Keratinocyte (primary cell): ENCODE measurements around the gene ZNF787. TPM values are rescaled to one million over a fixed set of nuclear protein-coding genes. Genes with fewer than 3 reads are reported as not detected.

Experiments
- DNase-seq: peaks from one replicate; pipeline ENCODE4 v3.0.0-alpha.2; 2011; ENCODE audit warnings: low read depth, missing footprints, low spot score
- FAIRE-seq: peaks from 2 replicates; lab custom pipeline; 2011; peaks lifted over from hg19 to GRCh38; lab: Jason Lieb, UNC
- H2AFZ ChIP-seq: 2 replicates; pipeline ENCODE4 v1.6.0; 2012; ENCODE audit warnings: low read length, control low read depth, inconsistent platforms; ENCODE audit not compliant: control insufficient read depth
- H3K27ac ChIP-seq: 2 replicates; pipeline ENCODE4 v1.5.1; 2011; ENCODE audit warnings: low read length; ENCODE audit not compliant: control insufficient read depth, insufficient read depth
- H3K27me3 ChIP-seq: 3 replicates; pipeline ENCODE4 v1.6.0; 2011; ENCODE audit warnings: low read length; ENCODE audit not compliant: control insufficient read depth, insufficient read depth; ENCODE audit errors: extremely low read depth
- H3K36me3 ChIP-seq, 2 experiments: 2 replicates in 1 of 2; 3 replicates in 1 of 2; pipeline ENCODE4 v1.5.1; 2011; ENCODE audit warnings: low read length in 2 of 2, mild to moderate bottlenecking in 1 of 2; ENCODE audit not compliant: control insufficient read depth in 2 of 2, insufficient read depth in 2 of 2; ENCODE audit errors: extremely low read depth in 1 of 2
- H3K4me1 ChIP-seq: 3 replicates; pipeline ENCODE4 v1.5.1; 2011; ENCODE audit warnings: low read length; ENCODE audit not compliant: control insufficient read depth, insufficient read depth; ENCODE audit errors: extremely low read depth
- H3K4me2 ChIP-seq: 3 replicates; pipeline ENCODE4 v1.6.0; 2011; ENCODE audit warnings: low read depth, low read length; ENCODE audit not compliant: control insufficient read depth, insufficient read depth; ENCODE audit errors: extremely low read depth
- H3K4me3 ChIP-seq, 3 experiments: fragments of 200-600 bp in 1 of 3; sonication (generic) in 1 of 3; 2 replicates in 2 of 3; 3 replicates in 1 of 3; pipeline ENCODE4 v1.5.1; 2011 to 2016; ENCODE audit warnings: low read length in 3 of 3, mild to moderate bottlenecking in 3 of 3, control low read depth in 2 of 3, inconsistent platforms in 1 of 3, low read depth in 1 of 3, mixed read lengths in 1 of 3, mixed run types in 1 of 3, moderate library complexity in 1 of 3; ENCODE audit not compliant: control insufficient read depth in 2 of 3, insufficient read depth in 2 of 3; ENCODE audit errors: extremely low read depth in 1 of 3
- H3K79me2 ChIP-seq: 2 replicates; pipeline ENCODE4 v1.6.0; 2012; ENCODE audit warnings: low read length; ENCODE audit not compliant: control insufficient read depth, insufficient read depth
- H3K9ac ChIP-seq: 3 replicates; pipeline ENCODE4 v1.6.0; 2011; ENCODE audit warnings: low read length; ENCODE audit not compliant: control insufficient read depth, insufficient read depth; ENCODE audit errors: extremely low read depth
- H3K9me1 ChIP-seq: 3 replicates; pipeline ENCODE4 v1.6.0; 2011; ENCODE audit warnings: low read length; ENCODE audit not compliant: control insufficient read depth, insufficient read depth; ENCODE audit errors: extremely low read depth
- H3K9me3 ChIP-seq: 2 replicates; pipeline ENCODE4 v1.5.1; 2012; ENCODE audit warnings: low read depth, low read length; ENCODE audit not compliant: control insufficient read depth
- H4K20me1 ChIP-seq: 3 replicates; pipeline ENCODE4 v1.6.0; 2011; ENCODE audit warnings: low read length; ENCODE audit not compliant: control insufficient read depth, insufficient read depth; ENCODE audit errors: extremely low read depth
- CTCF ChIP-seq, 3 experiments: IDR thresholded peaks in 1 of 3; conservative IDR thresholded peaks in 1 of 3; optimal IDR thresholded peaks in 1 of 3; 2 replicates in 2 of 3; 3 replicates in 1 of 3; pipeline versions ENCODE3 to v1.5.1; 2011; ENCODE audit warnings: low read length in 3 of 3, mild to moderate bottlenecking in 3 of 3, moderate library complexity in 2 of 3, control low read depth in 1 of 3, inconsistent platforms in 1 of 3; ENCODE audit not compliant: insufficient read depth in 2 of 3; ENCODE audit errors: extremely low read depth in 1 of 3
- EZH2 ChIP-seq: IDR thresholded peaks from one replicate; pipeline ENCODE4 v1.6.1; 2012; ENCODE audit warnings: inconsistent platforms, mild to moderate bottlenecking, low read length, moderate library complexity
- dilution Hi-C: fragments of 300-500 bp; cut with MboI; formaldehyde crosslinking; loops from one replicate; pipeline ENCODE4 v1.7.0; 2020; ENCODE audit warnings: low sequenced_read_pairs; ENCODE audit not compliant: extremely low pct_ligation_motif_present
- polyA plus RNA-seq, 5 experiments: library from polyadenylated mRNA; depleted of rRNA in 3 of 5; stranded (reverse) in 3 of 5; stranded (forward) in 1 of 5; unstranded in 1 of 5; fragments of >200 nt; gene quantifications; 1 replicate in 1 of 5; 2 replicates in 3 of 5; 3 replicates in 1 of 5; pipeline versions ENCODE4 v1.2.1 to v1.2.3, GENCODE V29; 2011 to 2012; ENCODE audit warnings: missing spikeins in 2 of 5, low read depth in 1 of 5, low replicate concordance in 1 of 5

Gene ZNF787
- polyA plus RNA-seq, 1 donor (not counting 4 experiments of a cell fraction or from before 2014, with no cell fraction given) = 5.6 TPM

GRCh38 chr19:56113074-56113632 lies 7.9 kb downstream of the ZNF787 start:
- Histone ChIP-seq H3K4me2 (no peak overlapping the region), H3K9ac (no peak overlapping the region), H4K20me1 (peaks cover 44% of the 10 kb centered on the region), H3K36me3 (peaks cover 6 to 16% of the 10 kb centered on the region in 2 experiments), H3K27ac (no peak overlapping the region), H3K9me1 (peaks cover 2% of the 10 kb centered on the region), H3K9me3 (no peaks in the 10 kb centered on the region), H3K27me3 (no peaks in the 10 kb centered on the region), H2AFZ (no peak overlapping the region), H3K4me3 (no peak overlapping the region), H3K4me1 (peaks cover 14% of the 10 kb centered on the region), H3K79me2 (peaks cover 95% of the 10 kb centered on the region)
- FAIRE-seq = no peak
- DNase-seq = no peak
- dilution Hi-C loops = no loop called here
- TF ChIP-seq EZH2 (no peak), CTCF (optimal IDR thresholded peaks at IDR 0.05 in 1 of 3, IDR thresholded peaks at IDR 0.05 in 1 of 3, conservative IDR thresholded peaks at IDR 0.05 in 1 of 3; ENCODE audit: extremely low read depth in 1 of 3, insufficient read depth in 2 of 3, low read length in 3 of 3) (no peak)

DNA sequence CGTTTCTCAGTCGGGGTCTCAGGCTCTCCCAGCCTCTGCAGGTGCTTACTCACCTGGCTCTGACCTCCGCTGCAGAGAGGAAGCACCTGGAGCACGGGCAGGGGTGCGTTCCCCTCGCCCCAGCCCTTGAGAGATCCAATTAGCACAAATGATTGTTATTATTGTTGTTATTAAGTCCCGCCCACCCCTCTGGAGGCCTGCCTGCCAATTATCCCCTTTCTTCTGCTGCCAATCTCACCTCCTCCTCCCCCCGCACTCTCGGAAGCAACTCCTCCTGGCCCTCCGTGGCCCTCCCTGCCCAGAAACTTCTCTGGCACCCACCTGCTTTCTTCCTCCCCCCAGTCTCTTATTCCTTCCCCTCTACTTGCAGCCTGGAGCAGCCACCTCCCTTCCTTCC lies 8.8 kb downstream of the ZNF787 start:
- Histone ChIP-seq H3K4me1 (peaks cover 12% of the 10 kb centered on the region), H3K9me3 (no peaks in the 10 kb centered on the region), H3K27ac (no peak overlapping the region), H3K4me2 (no peak overlapping the region), H3K27me3 (no peaks in the 10 kb centered on the region), H3K4me3 (no peak overlapping the region), H3K9ac (no peak overlapping the region), H3K79me2 (peaks cover 94% of the 10 kb centered on the region), H2AFZ (no peak overlapping the region), H3K9me1 (no peaks in the 10 kb centered on the region), H3K36me3 (peaks cover 5 to 16% of the 10 kb centered on the region in 2 experiments), H4K20me1 (peaks cover 36% of the 10 kb centered on the region)
- DNase-seq = no peak
- dilution Hi-C loops = no loop called here
- TF ChIP-seq CTCF (optimal IDR thresholded peaks at IDR 0.05 in 1 of 3, IDR thresholded peaks at IDR 0.05 in 1 of 3, conservative IDR thresholded peaks at IDR 0.05 in 1 of 3; ENCODE audit: extremely low read depth in 1 of 3, insufficient read depth in 2 of 3, low read length in 3 of 3) (no peak), EZH2 (no peak)
- FAIRE-seq = no peak
